ENCODE data around the gene PCOLCE2. TPM values are rescaled to one million over a fixed set of nuclear protein-coding genes. Genes with fewer than 3 reads are reported as not detected.

PCOLCE2 gene
- total RNA-seq, 6 experiments from 2014 or later = 0.74 to 17.3 (median 14.6) TPM

DNA sequence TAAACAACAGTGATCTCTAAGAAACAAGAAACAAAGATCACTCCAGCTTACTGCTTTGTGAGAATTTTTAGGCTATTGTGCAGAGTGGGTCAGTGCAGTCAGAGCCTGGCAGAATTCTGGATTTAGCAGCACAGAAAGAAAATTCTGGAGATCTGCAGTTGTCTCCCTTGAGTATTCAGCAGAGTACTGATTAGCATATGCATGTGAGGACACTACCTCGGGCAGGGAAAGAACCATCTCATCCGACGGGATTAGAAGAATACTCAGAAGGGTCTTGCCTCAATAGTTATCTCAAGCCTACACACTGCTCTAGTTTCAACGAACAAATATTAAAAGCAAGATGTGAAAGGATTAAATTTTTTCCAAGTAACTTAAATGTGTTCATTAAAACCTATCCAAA is 94.4 kb downstream of the PCOLCE2 start:
- TF ChIP-seq, protein P1, sequence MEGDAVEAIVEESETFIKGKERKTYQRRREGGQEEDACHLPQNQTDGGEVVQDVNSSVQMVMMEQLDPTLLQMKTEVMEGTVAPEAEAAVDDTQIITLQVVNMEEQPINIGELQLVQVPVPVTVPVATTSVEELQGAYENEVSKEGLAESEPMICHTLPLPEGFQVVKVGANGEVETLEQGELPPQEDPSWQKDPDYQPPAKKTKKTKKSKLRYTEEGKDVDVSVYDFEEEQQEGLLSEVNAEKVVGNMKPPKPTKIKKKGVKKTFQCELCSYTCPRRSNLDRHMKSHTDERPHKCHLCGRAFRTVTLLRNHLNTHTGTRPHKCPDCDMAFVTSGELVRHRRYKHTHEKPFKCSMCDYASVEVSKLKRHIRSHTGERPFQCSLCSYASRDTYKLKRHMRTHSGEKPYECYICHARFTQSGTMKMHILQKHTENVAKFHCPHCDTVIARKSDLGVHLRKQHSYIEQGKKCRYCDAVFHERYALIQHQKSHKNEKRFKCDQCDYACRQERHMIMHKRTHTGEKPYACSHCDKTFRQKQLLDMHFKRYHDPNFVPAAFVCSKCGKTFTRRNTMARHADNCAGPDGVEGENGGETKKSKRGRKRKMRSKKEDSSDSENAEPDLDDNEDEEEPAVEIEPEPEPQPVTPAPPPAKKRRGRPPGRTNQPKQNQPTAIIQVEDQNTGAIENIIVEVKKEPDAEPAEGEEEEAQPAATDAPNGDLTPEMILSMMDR (IDR thresholded peaks at IDR 0.05) = no peak
- H3K27me3 Mint-ChIP-seq (ENCODE audit: insufficient read depth) = 0 out of 2 replicates have a peak, but pooled peaks cover 2% of the 10 kb centered on the region
- no peak overlapping the region for H3K27ac Mint-ChIP-seq
- H3K9me3 Mint-ChIP-seq = no peaks in the 10 kb centered on the region
- 0 out of 2 replicates have a peak, but pooled peaks cover 6% of the 10 kb centered on the region for H3K36me3 Mint-ChIP-seq (ENCODE audit: low read depth)
- DNase-seq = no peak
- H3K4me3 Mint-ChIP-seq = no peak overlapping the region
- H3K4me1 Mint-ChIP-seq (ENCODE audit: low read depth) = no peaks in the 10 kb centered on the region

DNA sequence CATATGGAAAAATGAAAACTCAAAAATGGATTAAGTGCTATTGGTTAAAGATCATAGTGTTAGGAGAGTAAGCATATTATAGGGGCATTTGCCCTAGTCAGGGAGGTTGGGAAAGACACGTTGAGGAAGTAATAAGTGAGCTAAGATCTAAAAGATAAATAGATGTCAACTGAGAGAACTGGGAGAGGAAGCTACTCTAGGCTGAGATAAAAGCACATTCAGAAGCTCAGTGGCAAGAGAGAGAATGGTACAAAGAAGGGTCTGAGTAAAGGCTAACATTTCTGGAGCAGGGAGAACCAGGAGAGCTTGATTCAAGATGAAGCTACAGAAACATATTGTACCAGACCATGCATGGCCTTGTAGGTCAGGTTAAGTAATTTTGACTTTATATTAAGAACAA is 101.2 kb downstream of the PCOLCE2 start:
- H3K27ac Mint-ChIP-seq = no peak overlapping the region
- no peak overlapping the region for H3K4me3 Mint-ChIP-seq
- peaks cover 7% of the 10 kb centered on the region for H3K36me3 Mint-ChIP-seq (ENCODE audit: low read depth)
- H3K4me1 Mint-ChIP-seq (ENCODE audit: low read depth) = no peaks in the 10 kb centered on the region
- TF ChIP-seq, protein P1 (IDR thresholded peaks at IDR 0.05) = no peak
- H3K9me3 Mint-ChIP-seq = no peaks in the 10 kb centered on the region
- no peaks in the 10 kb centered on the region for H3K27me3 Mint-ChIP-seq (ENCODE audit: insufficient read depth)
- DNase-seq = no peak

GRCh38 chr3:142785996-142786395 is 102.9 kb downstream of the PCOLCE2 start:
- DNase-seq = no peak
- Mint-ChIP-seq H3K27me3 (ENCODE audit: insufficient read depth) (no peaks in the 10 kb centered on the region), H3K4me1 (ENCODE audit: low read depth) (no peaks in the 10 kb centered on the region), H3K9me3 (no peaks in the 10 kb centered on the region), H3K36me3 (ENCODE audit: low read depth) (peaks cover 11% of the 10 kb centered on the region), H3K4me3 (no peak overlapping the region), H3K27ac (no peak overlapping the region)
- TF ChIP-seq, protein P1 (IDR thresholded peaks at IDR 0.05) = no peak

GRCh38 chr3:142784228-142784627 is 104.7 kb downstream of the PCOLCE2 start:
- TF ChIP-seq, protein P1 (IDR thresholded peaks at IDR 0.05) = no peak
- peaks cover 11% of the 10 kb centered on the region for H3K36me3 Mint-ChIP-seq (ENCODE audit: low read depth)
- H3K4me1 Mint-ChIP-seq (ENCODE audit: low read depth) = peaks cover 5% of the 10 kb centered on the region
- no peak for DNase-seq
- no peak overlapping the region for H3K27ac Mint-ChIP-seq
- no peaks in the 10 kb centered on the region for H3K27me3 Mint-ChIP-seq (ENCODE audit: insufficient read depth)
- H3K9me3 Mint-ChIP-seq = no peaks in the 10 kb centered on the region
- no peak overlapping the region for H3K4me3 Mint-ChIP-seq

DNA sequence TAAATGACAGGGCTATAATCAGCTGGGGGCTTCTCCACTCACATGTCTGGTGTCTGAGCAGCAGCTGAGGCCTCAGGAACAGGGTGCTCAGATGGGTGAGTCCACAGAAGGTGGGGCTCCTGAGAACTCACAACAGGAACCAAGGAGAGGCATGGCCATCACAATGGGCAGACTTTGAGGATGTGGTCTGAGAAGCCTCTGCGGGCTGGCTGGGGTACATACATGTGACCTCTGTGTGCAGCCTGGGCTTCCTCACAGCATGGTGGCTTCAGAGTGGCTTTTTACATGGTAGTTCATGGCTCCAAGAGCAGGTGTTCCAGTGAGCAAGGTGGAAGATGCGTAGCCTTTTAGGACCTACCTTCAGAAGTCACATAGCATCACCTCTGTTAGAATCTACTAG is 106.3 kb downstream of the PCOLCE2 start:
- no peak overlapping the region for H3K4me3 Mint-ChIP-seq
- H3K4me1 Mint-ChIP-seq (ENCODE audit: low read depth) = peaks cover 12% of the 10 kb centered on the region
- H3K36me3 Mint-ChIP-seq (ENCODE audit: low read depth) = peaks cover 5% of the 10 kb centered on the region
- H3K9me3 Mint-ChIP-seq = no peaks in the 10 kb centered on the region
- no peaks in the 10 kb centered on the region for H3K27me3 Mint-ChIP-seq (ENCODE audit: insufficient read depth)
- TF ChIP-seq, protein P1 (IDR thresholded peaks at IDR 0.05) = no peak
- H3K27ac Mint-ChIP-seq = no peak overlapping the region
- no peak for DNase-seq

- Mint-ChIP-seq H3K4me3 (no peak overlapping the region), H3K27me3 (ENCODE audit: insufficient read depth) (no peaks in the 10 kb centered on the region), H3K27ac (no peak overlapping the region), H3K36me3 (ENCODE audit: low read depth) (peaks cover 5% of the 10 kb centered on the region), H3K4me1 (ENCODE audit: low read depth) (peaks cover 13% of the 10 kb centered on the region), H3K9me3 (no peaks in the 10 kb centered on the region)
- TF ChIP-seq, protein P1 (IDR thresholded peaks at IDR 0.05) = no peak
- DNase-seq = no peak
Measured at GRCh38 chr3:142779591-142779990, 109.3 kb downstream of the PCOLCE2 start.

Data from HFFc6 (cell line).